Right cardiac atrium (tissue), 5 donors: Measurements from ENCODE around the gene PAQR4. TPM values are rescaled to one million over a fixed set of nuclear protein-coding genes. Genes with fewer than 3 reads are reported as not detected.
"Not testable (repeated sequence)": the region's sequence is repeated elsewhere in the genome, so short reads cannot be mapped to it uniquely, and the experiment has no call there.

Experiments used
- ATAC-seq, 2 donors: fragments of 200-7000 bp; cut with Tn5 transposase; one replicate each; pipeline versions ENCODE4 v1.8.0 to v1.9.1; 2020; ENCODE audit warnings: moderate library complexity in 2 of 2, mild to moderate bottlenecking in 1 of 2
- DNase-seq, 3 donors: peaks; one replicate each; pipeline ENCODE4 v3.0.0-alpha.2; 2020
- H3K27ac ChIP-seq: one replicate; pipeline ENCODE4 v1.5.1; 2013; ENCODE audit warnings: mild to moderate bottlenecking, low read length, control low read depth, moderate library complexity
- H3K27me3 ChIP-seq: one replicate; pipeline ENCODE4 v1.6.1; 2013; ENCODE audit not compliant: control insufficient read depth, insufficient read depth
- H3K4me1 ChIP-seq: one replicate; pipeline ENCODE4 v1.6.1; 2013; ENCODE audit warnings: low read length; ENCODE audit not compliant: control insufficient read depth, insufficient read depth
- H3K4me3 ChIP-seq: one replicate; pipeline ENCODE4 v1.5.1; 2013; ENCODE audit warnings: low read length, control low read depth
- H3K9me3 ChIP-seq: one replicate; pipeline ENCODE4 v1.6.1; 2013; ENCODE audit warnings: low read length; ENCODE audit not compliant: control insufficient read depth
- WGBS: extraction: QIAGEN DNeasy Blood & Tissue Kit; methylation state at CpG from one replicate; pipeline ENCODE4 v1.1.7; 2013; 5-methylcytosine and 5-hydroxymethylcytosine counted together
- intact Hi-C, 4 donors: fragments of 100-400 bp; cut with DNase I; formaldehyde crosslinking; loops; one replicate each; pipeline versions ENCODE4 v1.11.0 to v1.14.0; 2022 to 2023
- long read RNA-seq, 4 donors: library from polyadenylated mRNA; unstranded; transcript quantifications; one replicate each; pipeline ENCODE4 v2.0.0, GENCODE V29; 2020 to 2021
- polyA plus RNA-seq: library from polyadenylated mRNA; stranded (reverse); fragments of 200-250 nt; gene quantifications from one replicate; pipeline ENCODE4 v1.2.3, GENCODE V29; 2013
- total RNA-seq, 4 donors: library from RNA; stranded (reverse); fragmentation: NEBNext Ultra II Directional; extraction: Animal tissue kit (Norgen Biotek cat#: 25700); gene quantifications; one replicate each; pipeline ENCODE4 v1.2.1, GENCODE V29; 2021
- donor health status: healthy with polysubstance abuse.
- donor health status: DM: no; HTN: yes; CAD: no.
- donor health status: DM: no; HTN: no; CAD: no.
- donor health status: DM: no; HTN: yes; CAD: no; lungs with severe emphysema.
- donor health status: DM: yes; HTN: yes; CAD: no.

PAQR4 gene
- 1 to 10 TPM; 4.0 to 8.8 (median 5.5) TPM for total RNA-seq
- polyA plus RNA-seq, result 10.3 TPM
- long read RNA-seq, donor 1, transcript PAQR4-202 (3 exons, 2,793 nt), result major isoform, 13 of 28 reads
- long read RNA-seq, donor 1, transcript PAQR4-204 (2 exons, 869 nt), result minor isoform, 5 of 28 reads
- long read RNA-seq, donor 1, partial matches to known transcripts, result 0 of 28 reads
- long read RNA-seq, donor 1, other reads (novel, unspliced or antisense), result 7 of 28 reads
- long read RNA-seq, donor 2, transcript PAQR4-202 (3 exons, 2,793 nt), result major isoform, 19 of 25 reads
- long read RNA-seq, donor 2, partial matches to known transcripts, result 0 of 25 reads
- long read RNA-seq, donor 2, other reads (novel, unspliced or antisense), result 4 of 25 reads
- long read RNA-seq, donor 3, partial matches to known transcripts, result 0 of 16 reads
- long read RNA-seq, donor 3, other reads (novel, unspliced or antisense), result 12 of 16 reads
- long read RNA-seq, donor 4, transcript PAQR4-202 (3 exons, 2,793 nt), result major isoform, 6 of 10 reads
- long read RNA-seq, donor 4, partial matches to known transcripts, result 0 of 10 reads
- long read RNA-seq, donor 4, other reads (novel, unspliced or antisense), result 3 of 10 reads

GRCh38 chr16:2968738-2969544 is at the start of gene PAQR4:
PAQR4 (plus strand) TSS chr16:2969348; CDS start chr16:2969675, 327 bp downstream.
- peak; percentile 91 to 93 for ATAC-seq
- DNase-seq, result peak; percentile 91 to 96 (median 95)
- H3K4me3 ChIP-seq, result peak within 1 kb of the TSS; percentile 61
- under 1% methylated on average over 98 of the region's 98 CpGs for WGBS
- peaks cover 4% of the 10 kb centered on the region for H3K4me1 ChIP-seq
- intact Hi-C loops, result no loop called here
- H3K27me3 ChIP-seq, result no peaks in the 10 kb centered on the region
- H3K9me3 ChIP-seq, result no peaks in the 10 kb centered on the region
- H3K27ac ChIP-seq, result peak within 1 kb of the TSS; percentile 10

GRCh38 chr16:2919511-2920255 is 49.5 kb upstream of the PAQR4 start:
- peak in 2 of 3 donors; percentile 40 to 74 for DNase-seq
- H3K27ac ChIP-seq, result peak overlapping the region; percentile 64
- ATAC-seq, result peak; percentile 52 to 64
- WGBS, result 7% methylated on average over 13 of the region's 13 CpGs
- H3K4me1 ChIP-seq, result peaks cover 1% of the 10 kb centered on the region
- no peaks in the 10 kb centered on the region for H3K9me3 ChIP-seq
- no peaks in the 10 kb centered on the region for H3K27me3 ChIP-seq
- intact Hi-C loops, result loop anchor here in 1 of 4 donors (5.0 kb wide), 1 partner anchor 52 kb away; no protein-coding TSS in a partner anchor
- no peak overlapping the region for H3K4me3 ChIP-seq

GRCh38 chr16:2923481-2923880 is 45.7 kb upstream of the PAQR4 start:
- ATAC-seq (no peak), DNase-seq (no peak)
- H3K9me3 ChIP-seq, result no peaks in the 10 kb centered on the region
- H3K27ac ChIP-seq, result no peak overlapping the region
- H3K4me3 ChIP-seq, result no peak overlapping the region
- intact Hi-C loops, result no loop called here
- H3K27me3 ChIP-seq, result no peaks in the 10 kb centered on the region
- WGBS, result 95% methylated on average over 14 of the region's 14 CpGs
- H3K4me1 ChIP-seq, result peaks cover 1% of the 10 kb centered on the region

GRCh38 chr16:2924901-2925755 is 44.0 kb upstream of the PAQR4 start:
- 72% methylated on average over 42 of the region's 42 CpGs for WGBS
- DNase-seq (peak in 1 of 3 donors; percentile 47), ATAC-seq (peak; percentile 11 to 27)
- intact Hi-C loops, result loop anchor here in 1 of 4 donors (5.0 kb wide), 1 partner anchor 88 kb away; no protein-coding TSS in a partner anchor
- Histone ChIP-seq H3K9me3 (no peaks in the 10 kb centered on the region), H3K27ac (no peak overlapping the region), H3K4me3 (no peak overlapping the region), H3K4me1 (no peaks in the 10 kb centered on the region), H3K27me3 (no peaks in the 10 kb centered on the region)

- Histone ChIP-seq H3K4me3 (no peak overlapping the region), H3K4me1 (no peaks in the 10 kb centered on the region), H3K27ac (no peak overlapping the region), H3K9me3 (no peaks in the 10 kb centered on the region), H3K27me3 (no peaks in the 10 kb centered on the region)
- WGBS, result 69% methylated on average over 9 of the region's 9 CpGs
- ATAC-seq (no peak), DNase-seq (peak in 1 of 3 donors; percentile 3)
- intact Hi-C loops, result loop anchor here in 1 of 4 donors (5.0 kb wide), 1 partner anchor 89 kb away; no protein-coding TSS in a partner anchor
These were observed 43.0 kb upstream of the PAQR4 start for GRCh38 chr16:2925951-2926649.

- H3K27me3 ChIP-seq, result no peaks in the 10 kb centered on the region
- DNase-seq, result no peak
- no peak for ATAC-seq
- H3K4me1 ChIP-seq, result no peaks in the 10 kb centered on the region
- 78% methylated on average over 5 of the region's 5 CpGs for WGBS
- no peak overlapping the region for H3K27ac ChIP-seq
- H3K4me3 ChIP-seq, result no peak overlapping the region
- no peaks in the 10 kb centered on the region for H3K9me3 ChIP-seq
- intact Hi-C loops, result loop anchor here in 1 of 4 donors (5.0 kb wide), 1 partner anchor 89 kb away; no protein-coding TSS in a partner anchor
These were observed 42.5 kb upstream of the PAQR4 start for GRCh38 chr16:2926650-2926999.

GRCh38 chr16:2927010-2927646 is 42.0 kb upstream of the PAQR4 start:
- peak; percentile 85 to 89 for ATAC-seq
- Histone ChIP-seq H3K4me3 (no peak overlapping the region), H3K27ac (no peak overlapping the region), H3K27me3 (no peaks in the 10 kb centered on the region), H3K4me1 (no peaks in the 10 kb centered on the region), H3K9me3 (no peaks in the 10 kb centered on the region)
- intact Hi-C loops, result loop anchor here in 1 of 4 donors (5.0 kb wide), 1 partner anchor 90 kb away; no protein-coding TSS in a partner anchor
- peak; percentile 91 to 96 (median 91) for DNase-seq
- 6% methylated on average over 19 of the region's 19 CpGs for WGBS

- not testable (repeated sequence) for ATAC-seq
These were observed 41.0 kb upstream of the PAQR4 start for GRCh38 chr16:2928151-2928550.

GRCh38 chr16:2928796-2929195 is 40.4 kb upstream of the PAQR4 start:
- ATAC-seq (no peak), DNase-seq (no peak)
- no peak overlapping the region for H3K27ac ChIP-seq
- 83% methylated on average over 11 of the region's 11 CpGs for WGBS
- no peaks in the 10 kb centered on the region for H3K4me1 ChIP-seq
- H3K27me3 ChIP-seq, result no peaks in the 10 kb centered on the region
- intact Hi-C loops, result loop anchor here in 1 of 4 donors (5.0 kb wide), 1 partner anchor 91 kb away; no protein-coding TSS in a partner anchor
- no peak overlapping the region for H3K4me3 ChIP-seq
- H3K9me3 ChIP-seq, result no peaks in the 10 kb centered on the region

More at GRCh38 chr16:2928151-2928550, 41.0 kb upstream of the PAQR4 start:
- WGBS, result 87% methylated on average over 4 of the region's 4 CpGs
- DNase-seq, H3K4me3 ChIP-seq, H3K9me3 ChIP-seq, H3K27ac ChIP-seq, H3K4me1 ChIP-seq, H3K27me3 ChIP-seq: not testable (repeated sequence)
- intact Hi-C loops, result loop anchor here in 1 of 4 donors (5.0 kb wide), 1 partner anchor 91 kb away; no protein-coding TSS in a partner anchor
